NCI-H524 treated with DMSO at 0.1 percent for 48 hours (cell line): Measurements from ENCODE around the gene APOD.

ENCODE experiments used
- DNase-seq: peaks from one replicate; lab custom pipeline; 2025; lab: John Stamatoyannopoulos, UW

The APOD gene

DNA sequence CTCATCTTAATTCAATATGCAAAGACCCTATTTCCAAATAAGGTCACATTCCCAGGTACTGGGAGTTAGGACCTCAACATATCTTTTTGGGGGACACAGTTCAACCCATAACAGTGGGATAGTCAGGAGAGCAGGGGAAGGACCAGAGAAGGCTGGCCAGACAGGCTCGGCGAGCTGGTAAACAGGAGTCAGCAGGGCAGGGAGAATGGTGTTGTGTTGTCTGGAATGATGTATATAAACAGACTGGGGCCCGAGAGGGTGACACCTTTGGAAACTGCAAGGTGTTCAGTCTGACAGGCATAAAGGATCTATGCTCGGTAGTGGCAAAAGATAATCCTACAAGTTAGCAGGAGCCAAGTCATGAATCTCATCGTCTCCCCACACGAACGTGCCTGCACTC, 30.5 kb downstream of the APOD start:
- DNase-seq: no peak

- no peak for DNase-seq
These were observed 32.3 kb downstream of the APOD start for GRCh38 chr3:195551381-195551978.

- DNase-seq: no peak
These were observed 33.0 kb downstream of the APOD start for GRCh38 chr3:195550723-195551122.

- no peak for DNase-seq
These were observed 33.7 kb downstream of the APOD start for GRCh38 chr3:195549931-195550519.

DNA sequence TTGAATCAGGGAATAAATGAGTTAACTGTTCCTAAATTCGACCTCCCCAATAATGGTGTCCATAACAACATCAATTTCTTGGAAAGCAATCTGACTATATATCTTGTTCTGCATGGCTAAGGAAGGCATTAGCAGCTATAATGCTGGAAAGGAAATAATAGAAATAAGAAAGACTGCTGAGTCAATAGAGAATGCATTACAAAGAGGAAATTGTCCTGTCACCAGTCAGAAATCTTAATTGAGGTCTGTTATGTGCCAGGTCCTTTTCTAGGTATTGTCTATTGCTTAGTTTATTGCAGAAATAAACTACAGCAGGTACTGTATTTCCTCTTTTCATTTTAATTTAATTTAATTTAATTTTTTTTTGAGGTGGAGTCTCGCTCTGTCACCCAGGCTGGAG, 34.8 kb downstream of the APOD start:
- DNase-seq: no peak

- DNase-seq: no peak
These were observed 35.2 kb downstream of the APOD start for GRCh38 chr3:195548501-195548900.

- DNase-seq: no peak
These were observed 35.7 kb downstream of the APOD start for GRCh38 chr3:195548006-195548405.

DNA sequence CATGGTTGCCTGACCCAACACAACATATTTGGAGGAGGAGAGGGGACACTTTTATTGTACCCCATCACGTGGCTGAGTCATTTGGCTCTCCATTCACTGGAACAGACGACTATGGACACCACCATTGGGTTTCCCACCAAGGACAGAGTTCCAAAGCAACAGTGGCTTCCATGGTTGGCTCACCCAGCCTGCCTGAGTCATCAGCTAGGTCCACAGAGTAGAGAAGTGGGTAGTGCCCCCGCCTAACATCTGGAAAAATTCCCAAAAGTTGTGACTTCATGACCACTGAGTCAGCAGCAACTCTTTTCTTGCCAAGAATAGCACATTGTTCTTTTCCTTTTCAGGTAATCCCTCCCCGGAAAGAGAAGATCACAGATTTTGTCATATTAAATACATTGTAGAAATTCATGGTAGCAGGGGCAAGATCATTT, 37.6 kb downstream of the APOD start:
- DNase-seq: no peak

GRCh38 chr3:195544634-195545033, 39.1 kb downstream of the APOD start:
- DNase-seq: no peak

DNA sequence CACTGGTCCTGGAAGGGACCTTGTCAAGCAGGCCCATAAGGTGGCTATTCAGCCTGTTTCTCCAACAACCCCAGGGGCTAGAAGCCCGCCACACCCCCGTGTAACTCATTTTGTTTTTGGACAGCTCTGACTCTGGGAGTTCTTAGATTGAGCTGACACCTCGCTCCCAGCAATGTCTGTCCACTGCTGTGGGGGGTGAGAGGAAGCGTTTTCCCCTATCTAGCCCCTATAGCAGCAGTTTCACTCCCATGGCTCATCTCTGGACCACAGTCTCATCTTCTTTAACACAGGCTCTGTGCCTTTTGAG, 39.6 kb downstream of the APOD start:
- DNase-seq: no peak

GRCh38 chr3:195543500-195544229, 40.1 kb downstream of the APOD start:
- DNase-seq: no peak

GRCh38 chr3:195542698-195543499, 40.8 kb downstream of the APOD start, which contains the start of gene PPP1R2:
Gene PPP1R2 (minus strand): TSS chr3:195543325. CDS start chr3:195543025, 300 bp downstream.
- peak; percentile 59 for DNase-seq

DNA sequence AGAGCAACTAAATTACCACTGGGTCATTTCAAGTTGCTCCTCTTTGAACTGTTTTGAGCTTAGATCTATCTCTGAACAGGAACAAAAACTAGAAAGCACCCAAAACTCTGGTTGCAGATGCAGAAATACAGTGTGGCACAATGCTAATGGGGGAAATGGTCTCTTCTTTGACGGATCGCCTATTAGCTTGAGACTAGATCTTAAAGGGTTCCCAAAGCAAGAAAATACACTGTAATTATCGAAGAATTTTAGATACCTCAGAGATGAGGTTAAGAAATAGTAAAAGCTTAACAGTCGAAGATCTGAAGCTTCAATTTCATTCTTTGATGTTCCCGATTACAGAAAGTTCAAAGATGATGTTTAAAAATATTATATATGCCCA, 41.4 kb downstream of the APOD start:
- no peak for DNase-seq

DNA sequence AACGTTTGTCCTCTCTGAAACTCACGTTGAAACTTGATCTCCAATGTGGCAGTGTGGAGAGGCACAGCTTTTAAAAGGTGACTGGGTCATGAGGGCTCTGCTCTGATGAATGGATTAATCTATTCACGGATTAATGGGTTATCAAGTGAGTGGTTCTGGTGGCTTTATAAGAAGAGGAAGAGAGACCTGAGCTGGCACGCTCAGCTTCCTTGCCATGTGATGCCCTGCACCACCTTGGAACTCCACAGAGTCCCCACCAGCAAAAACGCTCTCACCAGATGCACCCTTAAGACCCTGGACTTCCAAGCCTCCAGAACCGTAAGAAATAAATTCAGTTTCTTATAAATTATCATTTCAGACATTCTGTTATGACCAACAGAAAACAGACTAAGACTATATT, 43.2 kb downstream of the APOD start:
- DNase-seq: peak; percentile 12

GRCh38 chr3:195540027-195540426, 43.7 kb downstream of the APOD start:
- DNase-seq: no peak

DNA sequence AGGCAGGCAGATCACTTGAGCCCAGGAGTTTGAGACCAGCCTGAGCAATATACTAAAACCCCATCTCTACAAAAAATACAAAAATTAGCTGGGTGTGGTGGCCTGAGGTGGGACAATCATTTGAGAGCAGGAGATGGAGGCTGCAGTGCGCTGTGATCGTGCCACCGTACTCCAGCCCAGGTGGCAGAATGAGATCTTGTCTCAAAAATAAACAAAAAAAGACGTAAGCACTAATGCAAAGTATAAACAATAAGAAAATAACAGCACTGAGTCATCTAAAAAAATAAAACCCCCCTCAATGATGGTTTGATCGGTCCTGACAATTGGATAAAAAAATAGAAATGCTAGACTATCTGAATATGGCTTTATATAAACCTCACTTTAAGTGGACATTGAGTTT, 44.3 kb downstream of the APOD start:
- DNase-seq: no peak

DNA sequence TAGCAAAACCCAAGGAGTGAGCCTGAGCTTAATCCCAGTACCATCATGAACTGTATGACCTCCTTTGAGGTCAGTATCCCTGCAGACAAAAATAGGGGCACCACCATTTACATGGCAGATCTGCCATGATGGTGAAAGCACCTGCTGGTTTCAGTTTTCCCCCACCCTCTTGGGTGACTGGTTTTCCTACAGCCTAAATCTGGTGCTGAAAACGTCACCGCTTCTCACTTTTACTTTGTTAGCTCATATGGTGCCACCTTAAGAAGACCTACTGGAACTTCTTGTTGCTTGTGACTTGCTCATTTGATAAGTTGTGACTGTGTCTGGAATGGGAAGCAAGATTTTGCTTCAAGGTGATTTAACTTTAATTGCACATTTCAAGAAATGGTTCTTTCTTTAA, 45.7 kb downstream of the APOD start:
- DNase-seq: no peak

- no peak for DNase-seq
These were observed 48.4 kb downstream of the APOD start for GRCh38 chr3:195535293-195535692.

GRCh38 chr3:195532834-195533233, 50.9 kb downstream of the APOD start:
- no peak for DNase-seq

DNA sequence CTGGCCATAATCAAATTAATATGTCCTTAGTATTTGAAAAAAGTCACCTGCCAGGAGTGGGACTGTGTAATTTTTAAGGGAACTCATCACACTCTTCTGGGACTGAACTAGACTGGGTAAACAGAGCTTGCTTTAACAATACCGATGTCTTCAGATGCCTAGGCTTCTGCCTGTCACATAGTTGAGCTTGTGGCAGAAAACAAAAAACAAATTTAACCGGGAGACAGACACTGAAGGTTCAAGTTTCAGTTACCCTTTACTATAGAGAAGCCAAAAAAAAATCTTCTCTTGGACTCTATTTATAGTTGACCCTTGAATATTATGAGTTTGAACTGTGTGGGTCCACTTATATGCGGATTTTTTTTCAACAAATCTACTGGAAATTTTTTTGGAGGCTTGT, 51.4 kb downstream of the APOD start:
- DNase-seq: no peak

DNA sequence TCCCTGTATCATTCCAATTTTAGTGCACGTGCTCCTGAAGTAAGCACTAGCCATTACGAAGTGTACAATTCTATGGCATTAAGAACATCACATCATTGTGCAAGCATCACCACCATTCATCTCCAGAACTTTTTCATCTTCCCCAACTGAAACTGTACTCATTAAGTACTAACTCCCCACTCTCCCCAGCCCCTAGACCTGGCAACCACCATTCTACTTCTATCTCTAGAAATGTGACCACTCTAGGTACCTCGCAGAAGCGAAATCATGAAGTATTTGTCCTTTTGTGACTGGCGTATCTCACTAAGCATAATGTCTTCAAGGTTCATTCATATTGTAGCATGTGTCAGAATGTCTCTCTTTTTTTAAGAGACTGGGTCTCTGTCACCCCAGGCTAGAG, 52.1 kb downstream of the APOD start:
- DNase-seq: no peak

GRCh38 chr3:195526492-195526891, 57.2 kb downstream of the APOD start:
- DNase-seq: no peak
